ENCODE results near the gene KCNMB2.
"Not testable (repeated sequence)": the region's sequence is repeated elsewhere in the genome, so short reads cannot be mapped to it uniquely, and the experiment has no call there.

Gene KCNMB2

DNA sequence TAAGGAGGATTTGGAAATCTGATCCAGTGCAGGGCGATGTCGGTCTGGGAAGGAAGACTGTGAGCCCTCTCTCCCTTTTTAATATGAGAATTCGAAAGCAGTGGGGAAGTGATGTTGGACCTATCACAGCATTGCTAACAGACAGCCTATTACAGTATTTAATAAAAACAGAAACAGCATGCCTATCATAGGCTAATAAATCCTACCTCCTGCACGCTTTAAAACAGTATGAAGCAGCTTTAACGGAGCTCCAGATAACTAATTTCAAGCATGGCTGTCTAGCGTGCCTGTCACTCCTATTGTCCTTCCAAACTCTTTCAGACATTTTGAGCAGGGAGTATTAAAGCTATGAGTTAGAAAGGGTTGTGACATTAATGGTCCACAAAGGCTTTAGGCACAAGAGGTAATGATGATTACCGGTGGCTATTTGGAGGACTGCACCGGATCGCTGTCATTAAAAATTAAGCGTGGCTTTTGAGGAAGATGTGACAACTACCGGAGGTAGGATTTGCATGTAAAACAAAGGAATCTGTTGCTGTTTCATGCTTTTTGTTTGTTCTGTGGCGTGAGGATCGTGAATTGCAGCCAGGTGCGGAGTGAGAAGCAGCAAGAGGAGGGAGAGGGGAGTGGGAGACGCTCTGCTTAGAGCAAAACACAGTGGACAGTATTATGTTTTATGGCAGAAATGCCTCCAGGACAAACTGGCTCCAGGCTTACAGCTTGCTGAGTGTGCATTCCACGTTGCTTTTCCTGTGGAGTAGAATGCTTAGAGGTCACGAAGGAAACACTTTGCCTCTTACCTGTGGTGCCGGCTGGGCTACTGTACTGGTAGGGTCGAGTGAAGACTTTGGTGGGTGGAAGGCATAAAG, at the start of gene KCNMB2:
KCNMB2 (plus strand) TSS at position 226 of the 869 bp plus-strand sequence.
- DNase-seq (ENCODE audit: low read depth in 2 of 2), result no peak

DNA sequence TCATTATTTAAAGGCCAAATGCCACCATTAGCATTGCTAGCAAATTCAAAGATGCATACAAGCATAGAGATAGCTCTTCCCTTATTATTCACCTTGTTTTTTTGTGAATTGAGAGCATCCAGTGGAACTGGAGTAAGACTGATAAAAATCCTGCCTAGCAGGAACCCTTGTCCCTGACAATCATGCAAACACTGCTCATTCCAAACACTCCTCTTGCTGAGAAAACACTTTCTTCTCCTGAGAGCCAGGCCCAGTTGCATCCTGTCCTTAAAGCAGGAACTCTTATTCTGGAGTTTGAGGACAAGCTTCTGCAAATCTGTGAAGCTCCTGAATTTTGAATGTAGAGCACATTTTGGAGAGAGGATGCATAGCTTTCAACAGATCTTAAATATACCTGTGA, 49.3 kb upstream of the KCNMB2 start:
- DNase-seq (ENCODE audit: low read depth in 2 of 2), result no peak

GRCh38 chr3:178487752-178488151, 48.5 kb upstream of the KCNMB2 start:
- DNase-seq (ENCODE audit: low read depth in 2 of 2), result no peak

DNA sequence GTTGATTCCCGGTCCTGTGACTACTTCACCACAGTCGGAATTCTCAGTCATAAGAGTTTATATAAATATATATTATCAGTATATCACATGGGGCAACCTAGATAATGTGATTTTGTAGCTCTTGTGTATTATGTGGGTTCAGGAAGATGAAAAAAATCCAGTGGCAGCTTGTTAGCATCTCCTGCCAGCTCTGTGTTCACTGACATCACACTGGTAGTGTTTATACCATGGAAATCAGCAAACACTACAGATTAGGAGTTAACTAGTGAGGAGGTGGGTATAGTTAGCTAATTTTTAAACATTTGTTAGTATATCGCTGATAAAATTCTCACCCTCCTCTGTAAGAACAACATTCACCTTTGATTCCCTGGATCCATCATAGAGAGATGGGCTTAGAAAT, 44.5 kb upstream of the KCNMB2 start:
- no peak for DNase-seq (ENCODE audit: low read depth in 2 of 2)

GRCh38 chr3:178492491-178492890, 43.7 kb upstream of the KCNMB2 start:
- DNase-seq (ENCODE audit: low read depth in 2 of 2), result no peak

DNA sequence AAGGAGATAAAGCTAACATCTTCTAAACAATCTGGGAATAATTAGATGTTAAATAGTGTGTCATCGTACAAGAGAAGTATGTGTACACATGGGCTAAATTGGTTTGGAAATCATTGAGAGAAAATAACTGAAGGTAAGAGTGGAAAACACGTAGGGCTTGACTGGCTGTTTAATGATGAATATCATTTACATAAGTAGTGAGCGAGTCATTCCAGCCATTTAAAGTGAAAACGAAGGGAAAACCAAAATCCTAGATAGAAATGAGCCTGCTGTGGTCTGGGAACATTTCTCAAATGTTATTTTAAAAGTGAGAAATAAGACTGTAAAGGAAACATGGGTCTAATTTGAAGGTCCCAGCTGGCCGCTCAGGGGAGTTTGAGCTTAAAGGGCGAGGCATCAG, 41.9 kb upstream of the KCNMB2 start:
- DNase-seq (ENCODE audit: low read depth in 2 of 2), result no peak

- no peak for DNase-seq (ENCODE audit: low read depth in 2 of 2)
Measured at GRCh38 chr3:178496911-178497310, 39.3 kb upstream of the KCNMB2 start.

- no peak for DNase-seq (ENCODE audit: low read depth in 2 of 2)
Measured at GRCh38 chr3:178498871-178499270, 37.4 kb upstream of the KCNMB2 start.

DNA sequence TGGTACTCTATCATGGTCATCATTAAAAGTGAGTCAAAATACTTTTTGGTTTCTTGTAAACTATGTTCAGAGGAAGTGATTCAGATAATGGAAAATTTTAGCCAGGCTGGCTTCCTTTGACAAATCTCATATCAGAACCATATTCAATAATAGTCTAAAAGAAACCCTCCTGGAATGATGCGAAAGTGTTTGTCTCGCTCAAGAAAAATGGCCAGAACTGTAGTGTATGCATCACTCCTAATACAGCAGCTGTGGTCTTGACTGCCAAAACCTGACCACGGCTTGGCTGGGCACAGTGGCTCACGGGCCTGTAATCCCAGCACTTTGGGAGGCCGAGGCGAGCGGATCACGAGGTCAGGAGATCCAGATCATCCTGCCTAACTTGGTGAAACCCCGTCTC, 35.6 kb upstream of the KCNMB2 start:
- DNase-seq (ENCODE audit: low read depth in 2 of 2), result no peak

GRCh38 chr3:178504128-178504527, 32.1 kb upstream of the KCNMB2 start:
- DNase-seq (ENCODE audit: low read depth in 2 of 2), result no peak

DNA sequence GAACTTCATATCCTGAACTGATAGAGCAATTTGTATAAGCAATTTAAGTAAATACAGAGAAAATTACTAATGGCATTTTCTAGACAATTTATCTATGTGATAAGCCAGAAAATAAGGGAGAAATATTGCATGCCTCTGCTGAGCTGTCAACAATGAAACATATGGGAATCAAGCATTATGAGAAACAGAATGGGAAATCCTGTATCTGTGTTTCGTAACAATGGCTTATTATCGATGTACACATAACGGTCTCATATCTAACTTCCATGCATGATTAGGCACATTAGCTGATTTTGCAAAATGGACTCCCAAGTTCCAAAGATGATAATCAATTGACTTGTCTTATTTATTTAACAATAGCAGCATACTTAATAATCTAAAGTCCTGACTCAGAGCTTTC, 30.4 kb upstream of the KCNMB2 start:
- no peak for DNase-seq (ENCODE audit: low read depth in 2 of 2)

DNA sequence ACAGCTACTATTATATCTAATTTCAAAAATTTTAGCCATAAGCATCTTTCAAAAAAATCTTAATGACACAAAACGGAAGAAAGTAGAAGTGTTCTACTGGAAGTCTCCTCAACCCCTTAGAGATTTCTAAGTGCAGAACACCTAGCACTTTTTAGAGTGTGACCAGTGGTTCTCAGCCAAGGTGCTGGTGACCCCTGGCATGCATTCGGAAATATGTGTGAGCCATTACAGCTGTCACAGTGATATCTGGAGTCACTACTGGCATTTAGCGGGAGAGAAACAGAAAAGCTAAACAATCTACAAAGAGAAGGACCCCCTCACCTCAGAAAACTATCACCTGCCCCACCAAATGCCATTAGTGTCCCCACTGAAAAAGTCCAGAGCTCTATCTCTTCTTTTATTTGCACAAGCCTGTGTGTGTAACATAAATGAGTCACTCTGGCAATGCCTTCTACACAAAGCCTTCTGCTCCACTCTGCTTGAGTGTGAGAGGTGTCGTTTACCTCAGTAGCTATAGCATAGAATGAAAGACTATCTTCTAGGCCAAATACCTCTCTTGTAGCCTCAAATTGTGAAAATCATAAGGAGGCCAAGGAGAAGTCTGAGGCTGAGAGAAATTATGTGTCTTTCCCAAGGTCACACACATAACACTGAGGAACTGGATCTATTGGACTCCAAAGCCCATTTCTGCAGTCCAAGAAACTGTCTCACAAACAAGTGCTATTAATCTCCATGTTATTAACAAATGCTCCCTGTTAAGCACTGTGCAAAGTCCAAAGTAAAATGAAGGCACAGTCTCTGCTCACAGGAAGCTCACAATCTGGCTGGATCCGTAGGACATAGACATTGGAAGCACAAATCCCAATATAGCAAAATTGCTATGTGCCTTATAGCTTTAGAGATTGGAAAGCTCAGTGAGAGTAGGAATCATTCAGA, 28.5 kb upstream of the KCNMB2 start:
- DNase-seq (ENCODE audit: low read depth in 2 of 2), result no peak

- no peak for DNase-seq (ENCODE audit: low read depth in 2 of 2)
Measured at GRCh38 chr3:178508443-178508825, 27.8 kb upstream of the KCNMB2 start.

GRCh38 chr3:178510496-178510895, 25.7 kb upstream of the KCNMB2 start:
- DNase-seq (ENCODE audit: low read depth in 2 of 2), result no peak

DNA sequence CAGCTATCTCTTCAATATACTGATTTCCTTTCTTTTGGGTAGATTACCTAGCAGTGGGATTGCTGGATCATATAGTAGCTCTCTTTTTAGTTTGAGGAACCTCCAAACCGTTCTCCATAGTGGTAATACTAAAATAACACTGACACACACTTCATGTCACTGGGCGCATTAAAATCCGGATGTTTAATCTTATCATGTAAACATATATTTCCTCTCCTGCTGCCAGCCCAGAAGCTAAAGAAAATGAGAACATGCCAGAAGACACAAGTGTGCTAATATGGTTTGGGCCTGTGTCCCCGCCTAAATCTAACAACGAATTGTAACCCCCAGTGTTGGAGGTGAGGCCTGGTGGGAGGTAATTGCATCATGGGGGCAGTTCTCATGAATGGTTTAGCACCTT, 23.6 kb upstream of the KCNMB2 start:
- DNase-seq (ENCODE audit: low read depth in 2 of 2), result no peak

- no peak for DNase-seq (ENCODE audit: low read depth in 2 of 2)
Measured at GRCh38 chr3:178513546-178514380, 22.5 kb upstream of the KCNMB2 start.

DNA sequence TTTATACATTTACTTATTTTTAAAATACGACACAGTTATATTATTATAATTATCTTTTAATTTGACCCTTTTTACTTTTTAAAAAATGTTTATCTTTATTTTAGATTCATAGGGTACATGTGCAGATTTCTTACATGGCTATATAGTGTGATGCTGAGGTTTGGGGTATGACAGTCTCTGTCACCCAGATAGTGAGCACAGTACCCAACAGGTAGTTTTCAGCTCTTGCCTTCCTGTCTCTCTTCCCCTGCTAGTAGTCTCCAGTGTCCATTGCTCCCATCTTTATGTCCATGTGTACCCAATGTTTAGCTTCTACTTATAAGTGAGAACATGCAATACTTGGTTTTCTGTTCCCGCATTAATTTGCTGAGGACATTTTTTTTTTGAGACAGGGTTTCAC, 21.8 kb upstream of the KCNMB2 start:
- no peak for DNase-seq (ENCODE audit: low read depth in 2 of 2)

- DNase-seq (ENCODE audit: low read depth in 2 of 2), result not testable (repeated sequence)
Measured at GRCh38 chr3:178515076-178515744, 21.0 kb upstream of the KCNMB2 start.

DNA sequence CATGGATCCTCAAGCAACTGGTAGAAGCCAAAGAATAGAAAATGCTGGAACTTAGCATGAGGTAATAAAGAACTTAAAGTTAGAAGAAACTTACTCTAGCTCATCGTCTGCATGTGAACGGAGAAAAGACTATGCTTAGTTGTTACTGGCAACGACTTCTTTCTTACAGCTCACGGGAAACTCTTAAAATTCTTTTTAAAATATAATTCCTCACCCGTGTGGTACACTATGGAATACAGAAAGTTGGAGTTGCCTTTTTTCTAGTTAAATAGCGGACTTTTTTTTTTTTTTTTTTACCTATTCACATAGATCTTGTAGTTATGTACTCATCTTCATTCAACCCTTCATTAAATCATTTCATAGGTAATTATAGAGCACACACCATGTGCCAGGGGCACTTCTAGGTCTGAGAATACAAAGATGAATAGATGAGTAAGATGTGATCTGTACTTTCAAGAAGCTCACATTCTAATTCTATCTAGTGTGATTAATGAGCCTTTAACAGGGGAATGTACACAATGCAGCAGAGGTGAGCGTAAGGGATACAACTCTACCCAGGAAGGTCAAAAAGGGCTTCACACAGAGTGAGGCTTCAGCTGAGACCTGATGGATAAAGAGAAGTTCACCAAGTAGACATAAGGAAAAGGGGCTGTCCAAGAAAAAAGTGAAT, 18.4 kb upstream of the KCNMB2 start:
- no peak for DNase-seq (ENCODE audit: low read depth in 2 of 2)

- no peak for DNase-seq (ENCODE audit: low read depth in 2 of 2)
Measured at GRCh38 chr3:178518660-178519396, 17.4 kb upstream of the KCNMB2 start.

Measured in activated CD8-positive, alpha-beta memory T cell treated with anti-CD3 and anti-CD28 coated beads for 4 hours (primary cell).